Endothelial cell of umbilical vein (primary cell): ENCODE measurements around the gene OR5AN1. TPM values are rescaled to one million over a fixed set of nuclear protein-coding genes. Genes with fewer than 3 reads are reported as not detected.

Experiments used
- BruUV-seq: library from RNA; stranded (reverse); fragments of 400-500 nt; replicated peaks from 2 replicates; lab custom pipeline; 2021; lab: Mats Ljungman, UMichigan
- CTCF ChIA-PET: fragments of 300-600, 350-600 bp; sonication (Branson Sonifier 250); formaldehyde crosslinking; loops from one replicate; lab custom pipeline; 2021; ENCODE audit warnings: antibody characterized with exemption, inconsistent platforms; lab: Charles Lee
- POLR2A ChIA-PET: fragments of 300-600, 350-600 bp; sonication (Branson Sonifier 250); formaldehyde crosslinking; loops from one replicate; lab custom pipeline; 2021; ENCODE audit warnings: antibody characterized with exemption, inconsistent platforms; lab: Charles Lee
- DNase-seq: peaks from one replicate; pipeline ENCODE4 v3.0.0-alpha.2; 2011; ENCODE audit warnings: low read depth, low spot score
- FAIRE-seq: peaks from 2 replicates; lab custom pipeline; 2011; peaks lifted over from hg19 to GRCh38; lab: Jason Lieb, UNC
- H2AFZ ChIP-seq: 2 replicates; pipeline ENCODE4 v1.6.0; 2012; ENCODE audit warnings: low read depth, low read length, control low read depth, inconsistent platforms
- H3K27ac ChIP-seq: 2 replicates; pipeline ENCODE4 v1.5.1; 2011; ENCODE audit warnings: low read depth, mild to moderate bottlenecking, control low read depth, low read length, moderate library complexity; ENCODE audit not compliant: insufficient read depth
- H3K27me3 ChIP-seq, 2 experiments: 2 replicates each; pipeline versions ENCODE4 v1.6.0 to v1.6.1; 2011; ENCODE audit warnings: low read length in 2 of 2, mixed read lengths in 1 of 2; ENCODE audit not compliant: control insufficient read depth in 2 of 2, insufficient read depth in 2 of 2
- H3K36me3 ChIP-seq, 2 experiments: 2 replicates in 1 of 2; 3 replicates in 1 of 2; pipeline ENCODE4 v1.5.1; 2011; ENCODE audit warnings: low read length in 2 of 2, mild to moderate bottlenecking in 1 of 2, moderate library complexity in 1 of 2; ENCODE audit not compliant: control insufficient read depth in 2 of 2, insufficient read depth in 2 of 2; ENCODE audit errors: extremely low read depth in 1 of 2
- H3K4me1 ChIP-seq: 3 replicates; pipeline ENCODE4 v1.5.1; 2011; ENCODE audit warnings: mild to moderate bottlenecking, low read length; ENCODE audit not compliant: control insufficient read depth, insufficient read depth; ENCODE audit errors: extremely low read depth
- H3K4me2 ChIP-seq: 2 replicates; pipeline ENCODE4 v1.6.1; 2011; ENCODE audit warnings: low read length, control low read depth, mixed read lengths; ENCODE audit not compliant: insufficient read depth
- H3K4me3 ChIP-seq, 3 experiments: fragments of 200-600 bp in 1 of 3; sonication (generic), shearing (Covaris generic) in 1 of 3; replicated peaks in 1 of 3; 2 replicates each; pipeline ENCODE4 v1.5.1; 2011 to 2016; ENCODE audit warnings: control low read depth in 3 of 3, low read length in 3 of 3, mild to moderate bottlenecking in 2 of 3, inconsistent platforms in 1 of 3, low read depth in 1 of 3, moderate library complexity in 1 of 3; ENCODE audit not compliant: insufficient read depth in 1 of 3
- H3K79me2 ChIP-seq: 2 replicates; pipeline ENCODE4 v1.6.0; 2012; ENCODE audit warnings: low read length, inconsistent platforms; ENCODE audit not compliant: control insufficient read depth, insufficient read depth
- H3K9ac ChIP-seq: replicated peaks from 2 replicates; pipeline ENCODE3; 2011; ENCODE audit warnings: low read length, control low read depth; ENCODE audit not compliant: insufficient read depth; ENCODE audit errors: extremely low read depth
- H3K9me1 ChIP-seq: replicated peaks from 3 replicates; pipeline ENCODE4 v1.6.0; 2011; ENCODE audit warnings: mild to moderate bottlenecking, low read length; ENCODE audit not compliant: control insufficient read depth, insufficient read depth; ENCODE audit errors: extremely low read depth
- H3K9me3 ChIP-seq: replicated peaks from 2 replicates; pipeline ENCODE4 v1.5.1; 2012; ENCODE audit warnings: low read length, inconsistent platforms; ENCODE audit not compliant: control insufficient read depth, insufficient read depth
- H4K20me1 ChIP-seq: replicated peaks from 2 replicates; pipeline ENCODE3; 2011; ENCODE audit warnings: mild to moderate bottlenecking, low read length; ENCODE audit not compliant: control insufficient read depth, insufficient read depth; ENCODE audit errors: extremely low read depth
- EZH2 ChIP-seq: IDR thresholded peaks from 2 replicates; pipeline ENCODE4 v1.6.1; 2012; ENCODE audit warnings: borderline replicate concordance, low read depth, mild to moderate bottlenecking, moderate library complexity, low read length, inconsistent platforms; ENCODE audit not compliant: severe bottlenecking
- FOS ChIP-seq: IDR thresholded peaks from 2 replicates; pipeline ENCODE4 v1.6.1; 2011; ENCODE audit warnings: mild to moderate bottlenecking, low read length, moderate library complexity, borderline replicate concordance; ENCODE audit not compliant: insufficient read depth
- GATA2 ChIP-seq: IDR thresholded peaks from 2 replicates; pipeline ENCODE4 v1.7.0; 2011; ENCODE audit warnings: low read depth, mild to moderate bottlenecking, moderate library complexity, mixed read lengths, low read length; ENCODE audit not compliant: insufficient read length, insufficient read depth
- JUN ChIP-seq: IDR thresholded peaks from 2 replicates; pipeline ENCODE4 v1.6.1; 2011; ENCODE audit warnings: borderline replicate concordance, low read depth; ENCODE audit not compliant: insufficient read length, insufficient read depth
- MYC ChIP-seq: IDR thresholded peaks from one replicate; pipeline ENCODE4 v1.6.1; 2011; ENCODE audit warnings: mild to moderate bottlenecking, low read depth, low read length
- POLR2A ChIP-seq: IDR thresholded peaks from 2 replicates; pipeline ENCODE4 v1.6.1; 2012; ENCODE audit warnings: low read depth, mild to moderate bottlenecking, control low read depth, low read length
- POLR2AphosphoS5 ChIP-seq: IDR thresholded peaks from 2 replicates; pipeline ENCODE4 v1.6.1; 2012; ENCODE audit warnings: low read depth, mild to moderate bottlenecking, control low read depth, low read length, moderate library complexity; ENCODE audit not compliant: insufficient read depth
- dilution Hi-C: fragments of 300-500 bp; cut with MboI; formaldehyde crosslinking; loops from one replicate; pipeline ENCODE4 v1.15.0; 2019; ENCODE audit warnings: low sequenced_read_pairs; ENCODE audit not compliant: extremely low pct_ligation_motif_present
- intact Hi-C: fragments of 100-400 bp; cut with micrococcal nuclease; formaldehyde crosslinking; loops from one replicate; pipeline ENCODE4 v1.10.0; 2022
- polyA plus RNA-seq, 4 experiments: library from polyadenylated mRNA; depleted of rRNA in 3 of 4; stranded (reverse) in 3 of 4; unstranded in 1 of 4; fragments of >200 nt; gene quantifications; 2 replicates each; pipeline versions ENCODE4 v1.2.1 to v1.2.3, GENCODE V29; 2011 to 2012; ENCODE audit warnings: missing spikeins in 1 of 4
- total RNA-seq: library from RNA; stranded (reverse); gene quantifications from 2 replicates; pipeline ENCODE4 v1.2.3, GENCODE V29; 2021
- TF ChIP-seq, protein P1 (sequence below), 2 donors: IDR thresholded peaks; 1 replicate in 1 of 2; 2 replicates in 1 of 2; pipeline ENCODE4 v1.5.1; 2011; ENCODE audit warnings: low read length in 2 of 2, mild to moderate bottlenecking in 2 of 2, moderate library complexity in 2 of 2, control low read depth in 1 of 2, inconsistent platforms in 1 of 2, low read depth in 1 of 2; ENCODE audit not compliant: insufficient read depth in 1 of 2; ENCODE audit errors: extremely low read depth in 1 of 2
- TF ChIP-seq, protein P2 (sequence below): IDR thresholded peaks from 2 replicates; pipeline ENCODE4 v1.6.1; 2011; ENCODE audit not compliant: insufficient read depth, insufficient read length

The OR5AN1 gene
- total and polyA plus RNA-seq, 2 donors (not counting 3 experiments of a cell fraction or from before 2014, with no cell fraction given), result not detected

DNA sequence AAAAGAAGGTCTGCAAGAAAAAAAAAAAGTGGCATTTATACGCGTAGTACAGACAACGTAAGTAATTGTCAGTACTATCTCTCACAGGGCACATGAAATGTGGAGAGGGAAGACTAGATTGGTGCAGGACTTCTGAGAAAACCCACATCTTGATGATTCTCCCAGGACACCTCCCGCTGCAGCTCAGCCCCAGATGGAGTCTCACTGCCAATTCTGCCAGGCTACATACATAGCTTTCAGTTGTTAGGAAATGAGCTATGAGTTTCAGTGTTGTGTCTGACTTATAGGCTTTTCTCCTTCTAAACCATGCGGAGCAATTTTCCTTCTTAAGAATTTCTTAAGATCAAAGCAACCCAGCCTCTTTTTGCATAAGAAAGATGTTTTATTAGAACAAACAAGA, 57.9 kb downstream of the OR5AN1 start:
- H3K4me2 ChIP-seq, result no peak overlapping the region
- H3K27me3 ChIP-seq, result peaks cover 0 to 2% of the 10 kb centered on the region in 2 experiments
- ChIA-PET CTCF (no interaction called here), POLR2A (no interaction called here)
- H3K79me2 ChIP-seq, result no peaks in the 10 kb centered on the region
- TF ChIP-seq POLR2A (no peak), GATA2 (no peak), FOS (no peak), JUN (no peak), MYC (no peak), POLR2AphosphoS5 (no peak), EZH2 (no peak)
- TF ChIP-seq, protein P1, sequence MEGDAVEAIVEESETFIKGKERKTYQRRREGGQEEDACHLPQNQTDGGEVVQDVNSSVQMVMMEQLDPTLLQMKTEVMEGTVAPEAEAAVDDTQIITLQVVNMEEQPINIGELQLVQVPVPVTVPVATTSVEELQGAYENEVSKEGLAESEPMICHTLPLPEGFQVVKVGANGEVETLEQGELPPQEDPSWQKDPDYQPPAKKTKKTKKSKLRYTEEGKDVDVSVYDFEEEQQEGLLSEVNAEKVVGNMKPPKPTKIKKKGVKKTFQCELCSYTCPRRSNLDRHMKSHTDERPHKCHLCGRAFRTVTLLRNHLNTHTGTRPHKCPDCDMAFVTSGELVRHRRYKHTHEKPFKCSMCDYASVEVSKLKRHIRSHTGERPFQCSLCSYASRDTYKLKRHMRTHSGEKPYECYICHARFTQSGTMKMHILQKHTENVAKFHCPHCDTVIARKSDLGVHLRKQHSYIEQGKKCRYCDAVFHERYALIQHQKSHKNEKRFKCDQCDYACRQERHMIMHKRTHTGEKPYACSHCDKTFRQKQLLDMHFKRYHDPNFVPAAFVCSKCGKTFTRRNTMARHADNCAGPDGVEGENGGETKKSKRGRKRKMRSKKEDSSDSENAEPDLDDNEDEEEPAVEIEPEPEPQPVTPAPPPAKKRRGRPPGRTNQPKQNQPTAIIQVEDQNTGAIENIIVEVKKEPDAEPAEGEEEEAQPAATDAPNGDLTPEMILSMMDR (IDR thresholded peaks at IDR 0.05; ENCODE audit: extremely low read depth in 1 of 2, insufficient read depth in 1 of 2, low read depth in 1 of 2, low read length in 2 of 2), result no peak
- TF ChIP-seq, protein P2, sequence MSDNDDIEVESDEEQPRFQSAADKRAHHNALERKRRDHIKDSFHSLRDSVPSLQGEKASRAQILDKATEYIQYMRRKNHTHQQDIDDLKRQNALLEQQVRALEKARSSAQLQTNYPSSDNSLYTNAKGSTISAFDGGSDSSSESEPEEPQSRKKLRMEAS, result no peak
- H3K9me3 ChIP-seq, result no peaks in the 10 kb centered on the region
- no peaks in the 10 kb centered on the region for H4K20me1 ChIP-seq
- BruUV-seq, result no TSS peak
- no peak overlapping the region for H3K27ac ChIP-seq
- H3K4me1 ChIP-seq, result no peaks in the 10 kb centered on the region
- H3K4me3 ChIP-seq, result no peak overlapping the region
- dilution Hi-C loops (no loop called here), intact Hi-C loops (no loop called here)
- no peaks in the 10 kb centered on the region for H3K36me3 ChIP-seq
- no peaks in the 10 kb centered on the region for H3K9me1 ChIP-seq
- no peak for FAIRE-seq
- no peak overlapping the region for H2AFZ ChIP-seq
- no peak overlapping the region for H3K9ac ChIP-seq
- no peak for DNase-seq
